IMR-90 (cell line): ENCODE measurements around the gene EDA. TPM values are rescaled to one million over a fixed set of nuclear protein-coding genes. Genes with fewer than 3 reads are reported as not detected.

Source experiments
- ATAC-seq: fragments of 200-7000 bp; cut with Tn5 transposase; 2 replicates; pipeline ENCODE4 v1.9.1; 2020; ENCODE audit warnings: low read depth, mild to moderate bottlenecking, moderate library complexity
- BruUV-seq: library from RNA; stranded (reverse); fragments of 400-500 nt; replicated peaks from 2 replicates; lab custom pipeline; 2021; lab: Mats Ljungman, UMichigan
- CTCF ChIA-PET: fragments of 300-600 bp; formaldehyde crosslinking; extraction: SDS; loops from one replicate; lab custom pipeline; 2021; ENCODE audit warnings: antibody characterized with exemption; lab: Yijun Ruan, JAX
- POLR2A ChIA-PET: fragments of 300-600 bp; sonication (Branson Sonifier 250); formaldehyde crosslinking; loops from one replicate; lab custom pipeline; 2022; ENCODE audit warnings: antibody characterized with exemption; ENCODE audit not compliant: unreplicated experiment; lab: Charles Lee
- DNase-seq: peaks from one replicate; pipeline ENCODE4 v3.0.0; 2013
- H2AFZ ChIP-seq: replicated peaks from 2 replicates; pipeline ENCODE3; 2013; ENCODE audit warnings: low read length, mild to moderate bottlenecking; ENCODE audit not compliant: poor library complexity
- H2AK5ac ChIP-seq: 2 replicates; pipeline ENCODE4 v1.6.1; 2013; ENCODE audit warnings: low read depth, low read length, inconsistent platforms
- H2AK9ac ChIP-seq: replicated peaks from 2 replicates; pipeline ENCODE3; 2013; ENCODE audit warnings: mild to moderate bottlenecking, low read depth, low read length, moderate library complexity; ENCODE audit not compliant: poor library complexity
- H2BK120ac ChIP-seq: 2 replicates; pipeline ENCODE4 v1.6.1; 2013; ENCODE audit warnings: low read depth, low read length, inconsistent platforms
- H2BK15ac ChIP-seq: 3 replicates; pipeline ENCODE4 v1.6.1; 2013; ENCODE audit warnings: low read depth, low read length, inconsistent platforms
- H2BK20ac ChIP-seq: 2 replicates; pipeline ENCODE4 v1.6.1; 2013; ENCODE audit warnings: low read depth, mild to moderate bottlenecking, inconsistent platforms, low read length, moderate library complexity
- H2BK5ac ChIP-seq: 2 replicates; pipeline ENCODE4 v1.6.1; 2013; ENCODE audit warnings: mild to moderate bottlenecking, low read depth, low read length, inconsistent platforms; ENCODE audit not compliant: poor library complexity, severe bottlenecking
- H3K14ac ChIP-seq: replicated peaks from 2 replicates; pipeline ENCODE4 v1.6.1; 2013; ENCODE audit warnings: low read depth, low read length, inconsistent platforms
- H3K18ac ChIP-seq: 2 replicates; pipeline ENCODE4 v1.6.1; 2013; ENCODE audit warnings: low read depth, low read length, control low read depth
- H3K23ac ChIP-seq: 2 replicates; pipeline ENCODE4 v1.6.1; 2013; ENCODE audit warnings: low read depth, low read length, inconsistent platforms
- H3K27ac ChIP-seq: 2 replicates; pipeline ENCODE4 v1.5.1; 2013; ENCODE audit warnings: mild to moderate bottlenecking, control low read depth, low read length; ENCODE audit not compliant: insufficient read depth
- H3K27me3 ChIP-seq: 2 replicates; pipeline ENCODE4 v1.6.1; 2013; ENCODE audit warnings: low read length; ENCODE audit not compliant: control insufficient read depth, insufficient read depth
- H3K36me3 ChIP-seq: 2 replicates; pipeline ENCODE4 v1.6.1; 2013; ENCODE audit warnings: low read length, mixed read lengths; ENCODE audit not compliant: control insufficient read depth, insufficient read depth
- H3K4ac ChIP-seq: 2 replicates; pipeline ENCODE4 v1.6.1; 2013; ENCODE audit warnings: low read depth, low read length, inconsistent platforms
- H3K4me1 ChIP-seq: 2 replicates; pipeline ENCODE4 v1.6.1; 2013; ENCODE audit warnings: low read length, mixed read lengths; ENCODE audit not compliant: control insufficient read depth, insufficient read depth
- H3K4me2 ChIP-seq: 2 replicates; pipeline ENCODE4 v1.6.1; 2013; ENCODE audit warnings: low read depth, mild to moderate bottlenecking, control low read depth, low read length, moderate library complexity
- H3K4me3 ChIP-seq: 2 replicates; pipeline ENCODE4 v1.5.1; 2013; ENCODE audit warnings: low read depth, mild to moderate bottlenecking, control low read depth, low read length, moderate library complexity; ENCODE audit not compliant: insufficient read depth
- H3K56ac ChIP-seq: 2 replicates; pipeline ENCODE4 v1.6.1; 2013; ENCODE audit warnings: low read length, inconsistent platforms; ENCODE audit not compliant: insufficient read depth; ENCODE audit errors: extremely low read depth
- H3K79me1 ChIP-seq, 2 experiments: 2 replicates each; pipeline ENCODE4 v1.6.1; 2013; ENCODE audit warnings: low read length in 2 of 2, inconsistent platforms in 1 of 2, low read depth in 1 of 2
- H3K9ac ChIP-seq: 2 replicates; pipeline ENCODE4 v1.6.1; 2013; ENCODE audit warnings: low read depth, low read length, control low read depth
- H3K9me1 ChIP-seq: 2 replicates; pipeline ENCODE4 v1.6.1; 2013; ENCODE audit warnings: low read length, inconsistent platforms; ENCODE audit not compliant: insufficient read depth
- H3K9me3 ChIP-seq: 2 replicates; pipeline ENCODE4 v1.6.1; 2013; ENCODE audit warnings: low read length; ENCODE audit not compliant: control insufficient read depth, insufficient read depth
- H4K20me1 ChIP-seq: 2 replicates; pipeline ENCODE4 v1.6.1; 2013; ENCODE audit warnings: low read length, inconsistent platforms; ENCODE audit not compliant: insufficient read depth
- H4K5ac ChIP-seq: 2 replicates; pipeline ENCODE4 v1.6.1; 2013; ENCODE audit warnings: mild to moderate bottlenecking, low read depth, low read length, control low read depth
- H4K8ac ChIP-seq, 2 experiments: 2 replicates each; pipeline ENCODE4 v1.6.1; 2013; ENCODE audit warnings: low read depth in 2 of 2, low read length in 2 of 2, control low read depth in 1 of 2, inconsistent platforms in 1 of 2
- H4K91ac ChIP-seq: 2 replicates; pipeline ENCODE4 v1.6.1; 2013; ENCODE audit warnings: low read depth, low read length, inconsistent platforms; ENCODE audit not compliant: insufficient read depth
- MAFK ChIP-seq: IDR thresholded peaks from 2 replicates; pipeline ENCODE4 v1.6.1; 2012; ENCODE audit warnings: low read depth, low read length, improper control_type of control experiment
- POLR2A ChIP-seq: IDR thresholded peaks from 2 replicates; pipeline ENCODE4 v1.6.1; 2012; ENCODE audit warnings: mild to moderate bottlenecking, low read depth, low read length
- USF2 ChIP-seq: fragments of 150-350 bp; IDR thresholded peaks from 2 replicates; pipeline ENCODE4 v1.6.1; 2017; ENCODE audit warnings: mild to moderate bottlenecking, antibody characterized with exemption, low read length, low read depth
- WGBS, 2 experiments: methylation state at CpG; one replicate each; pipeline versions ENCODE4 v1.1.5 to v1.1.7; 2013; ENCODE audit warnings: missing lambda C conversion rate in 2 of 2; ENCODE audit not compliant: insufficient read length in 1 of 2; ENCODE audit errors: extremely low coverage in 2 of 2; 5-methylcytosine and 5-hydroxymethylcytosine counted together
- dilution Hi-C: fragments of 300-500 bp; cut with HindIII; formaldehyde crosslinking; loops from one replicate; pipeline ENCODE4 v1.14.3; 2018; ENCODE audit warnings: low sequenced_read_pairs; ENCODE audit not compliant: unreplicated experiment
- in situ Hi-C: fragments of 300-500 bp; cut with MboI; formaldehyde crosslinking; loops from 3 replicates; pipeline ENCODE4 v1.14.3; 2019; ENCODE audit warnings: low sequenced_read_pairs, inconsistent platforms, mixed read lengths
- intact Hi-C: fragments of 100-400 bp; cut with micrococcal nuclease; formaldehyde crosslinking; loops from 2 replicates; pipeline ENCODE4 v1.10.0; 2022
- polyA plus RNA-seq, 3 experiments: library from polyadenylated mRNA; depleted of rRNA; stranded (reverse); fragments of >200 nt; gene quantifications; 2 replicates each; pipeline ENCODE4 v1.2.3, GENCODE V29; 2012; ENCODE audit warnings: low replicate concordance in 1 of 3
- total RNA-seq: library from RNA; depleted of rRNA; stranded (reverse); fragments of >200 nt; gene quantifications from 2 replicates; pipeline ENCODE4 v1.2.3, GENCODE V29; 2012

Gene EDA
- total and polyA plus RNA-seq, 2 of the 4 experiments (the other 2 are of a cell fraction) = under 0.01 TPM; not detected in 1

- ChIA-PET CTCF (no interaction called here), POLR2A (no interaction called here)
- Histone ChIP-seq H3K9me3 (no peaks in the 10 kb centered on the region), H2BK120ac (no peak overlapping the region), H3K4me2 (no peak overlapping the region), H2BK5ac (no peak overlapping the region), H3K4me1 (no peaks in the 10 kb centered on the region), H2AK9ac (no peak overlapping the region), H3K14ac (no peak overlapping the region), H4K20me1 (no peaks in the 10 kb centered on the region), H3K36me3 (no peaks in the 10 kb centered on the region), H2AK5ac (no peak overlapping the region), H2AFZ (no peak overlapping the region), H4K8ac (no peak overlapping the region), H2BK15ac (no peak overlapping the region), H4K91ac (no peak overlapping the region), H3K56ac (no peak overlapping the region), H3K18ac (no peak overlapping the region), H4K5ac (no peak overlapping the region), H3K79me1 (no peaks in the 10 kb centered on the region), H3K27ac (no peak overlapping the region), H3K4me3 (no peak overlapping the region), H3K9ac (no peak overlapping the region), H3K9me1 (no peaks in the 10 kb centered on the region), H2BK20ac (no peak overlapping the region), H3K4ac (no peak overlapping the region), H3K27me3 (peaks cover 3% of the 10 kb centered on the region; the same call in 1 of the 2 replicates), H3K23ac (no peak overlapping the region)
- TF ChIP-seq POLR2A = no peak
- TF ChIP-seq USF2 = no peak
- TF ChIP-seq MAFK = no peak
- in situ Hi-C loops (no loop called here), intact Hi-C loops (no loop called here), dilution Hi-C loops (no loop called here)
- DNase-seq (no peak), ATAC-seq (no peak)
- no CpG with 5 or more reads among the region's 2 CpGs for WGBS, 2 experiments
- BruUV-seq = no TSS peak
Observed at GRCh38 chrX:69630147-69630546, 14.2 kb downstream of the EDA start.
